H1 (cell line): ENCODE data around the gene NLRC3. TPM values are rescaled to one million over a fixed set of nuclear protein-coding genes. Genes with fewer than 3 reads are reported as not detected.

Experiments used
- CTCF ChIA-PET: fragments of 300-600 bp; sonication (Branson Sonifier 250); formaldehyde crosslinking; loops from one replicate; lab custom pipeline; 2021; ENCODE audit not compliant: partially characterized antibody; lab: Charles Lee
- POLR2A ChIA-PET: fragments of 300-600 bp; sonication (Branson Sonifier 250); formaldehyde crosslinking; loops from one replicate; lab custom pipeline; 2021; ENCODE audit warnings: inconsistent platforms; ENCODE audit not compliant: partially characterized antibody; lab: Charles Lee
- DNase-seq, 2 experiments: peaks; one replicate each; pipeline versions ENCODE4 v3.0.0 to v3.0.0-alpha.2; 2010 to 2022; ENCODE audit warnings: low spot score in 2 of 2, low read depth in 1 of 2, mixed read lengths in 1 of 2
- FAIRE-seq: peaks from 2 replicates; lab custom pipeline; 2011; peaks lifted over from hg19 to GRCh38; lab: Jason Lieb, UNC
- H2AFZ ChIP-seq: 2 replicates; pipeline ENCODE4 v1.8.1; 2012; ENCODE audit warnings: low read length, inconsistent platforms
- H2AK5ac ChIP-seq: 2 replicates; pipeline ENCODE4 v1.6.1; 2013; ENCODE audit warnings: low read depth, low read length
- H2BK120ac ChIP-seq: replicated peaks from 2 replicates; pipeline ENCODE3; 2013; ENCODE audit warnings: low read depth, low read length, inconsistent platforms
- H2BK12ac ChIP-seq: 2 replicates; pipeline ENCODE4 v1.6.1; 2013; ENCODE audit warnings: low read depth, low read length
- H2BK15ac ChIP-seq: 2 replicates; pipeline ENCODE4 v1.6.1; 2013; ENCODE audit warnings: low read length
- H2BK20ac ChIP-seq: 2 replicates; pipeline ENCODE4 v1.6.1; 2013; ENCODE audit warnings: low read length
- H2BK5ac ChIP-seq: 2 replicates; pipeline ENCODE4 v1.6.1; 2013; ENCODE audit warnings: low read depth, low read length
- H3K14ac ChIP-seq: 2 replicates; pipeline ENCODE4 v1.6.1; 2013; ENCODE audit warnings: inconsistent platforms; ENCODE audit not compliant: insufficient read length
- H3K18ac ChIP-seq: 2 replicates; pipeline ENCODE4 v1.6.1; 2013; ENCODE audit warnings: low read length; ENCODE audit errors: extremely low read depth
- H3K23ac ChIP-seq: 2 replicates; pipeline ENCODE4 v1.6.1; 2013; ENCODE audit warnings: inconsistent platforms; ENCODE audit not compliant: insufficient read length
- H3K23me2 ChIP-seq: 2 replicates; pipeline ENCODE4 v1.6.1; 2013; ENCODE audit warnings: low read depth, low read length
- H3K27ac ChIP-seq: 2 replicates; pipeline ENCODE4 v1.6.1; 2011; ENCODE audit warnings: low read depth, low read length, inconsistent platforms
- H3K27me3 ChIP-seq, 4 experiments: replicated peaks in 1 of 4; 1 replicate in 1 of 4; 2 replicates in 3 of 4; pipeline versions ENCODE4 v1.6.1 to v1.8.1; 2011 to 2013; ENCODE audit warnings: low read length in 3 of 4, mild to moderate bottlenecking in 3 of 4, inconsistent platforms in 2 of 4, mixed read lengths in 2 of 4, moderate library complexity in 1 of 4; ENCODE audit not compliant: control insufficient read depth in 3 of 4, insufficient read depth in 3 of 4; ENCODE audit errors: extremely low read depth in 1 of 4
- H3K36me3 ChIP-seq, 4 experiments: 2 replicates each; pipeline versions ENCODE4 v1.6.1 to v1.8.1; 2011 to 2013; ENCODE audit warnings: mild to moderate bottlenecking in 4 of 4, low read length in 3 of 4, moderate library complexity in 2 of 4, control low read depth in 1 of 4, inconsistent platforms in 1 of 4; ENCODE audit not compliant: insufficient read depth in 4 of 4, control insufficient read depth in 2 of 4
- H3K4ac ChIP-seq: replicated peaks from 2 replicates; pipeline ENCODE3; 2013; ENCODE audit warnings: low read length, low read depth, mixed read lengths, inconsistent platforms; ENCODE audit not compliant: insufficient read length
- H3K4me1 ChIP-seq, 4 experiments: replicated peaks in 1 of 4; 1 replicate in 1 of 4; 2 replicates in 3 of 4; pipeline versions ENCODE4 v1.6.1 to v1.8.1; 2011 to 2013; ENCODE audit warnings: low read length in 3 of 4, inconsistent platforms in 2 of 4, mixed read lengths in 1 of 4; ENCODE audit not compliant: insufficient read depth in 4 of 4, control insufficient read depth in 3 of 4
- H3K4me2 ChIP-seq, 2 experiments: 2 replicates each; pipeline versions ENCODE4 v1.6.1 to v1.8.1; 2011 to 2013; ENCODE audit warnings: low read depth in 2 of 2, low read length in 2 of 2, control low read depth in 1 of 2, inconsistent platforms in 1 of 2, mild to moderate bottlenecking in 1 of 2; ENCODE audit not compliant: insufficient read depth in 1 of 2
- H3K4me3 ChIP-seq, 4 experiments: fragments of 200-600, 300-600 bp in 1 of 4; sonication (generic), shearing (Covaris generic), sonication (Bioruptor Twin) in 1 of 4; 2 replicates each; pipeline versions ENCODE4 v1.5.1 to v1.8.1; 2011 to 2016; ENCODE audit warnings: low read length in 4 of 4, low read depth in 3 of 4, control low read depth in 2 of 4, inconsistent platforms in 2 of 4, mild to moderate bottlenecking in 2 of 4, mixed read lengths in 1 of 4, moderate library complexity in 1 of 4; ENCODE audit not compliant: insufficient read depth in 2 of 4; ENCODE audit errors: extremely low read depth in 1 of 4
- H3K56ac ChIP-seq: replicated peaks from 2 replicates; pipeline ENCODE3; 2013; ENCODE audit warnings: low read depth, mild to moderate bottlenecking, mixed read lengths, low read length, inconsistent platforms; ENCODE audit not compliant: insufficient read length
- H3K79me1 ChIP-seq: 2 replicates; pipeline ENCODE4 v1.6.1; 2013; ENCODE audit warnings: low read depth, low read length, control low read depth
- H3K79me2 ChIP-seq, 2 experiments: 2 replicates each; pipeline versions ENCODE4 v1.6.1 to v1.8.1; 2012 to 2013; ENCODE audit warnings: low read length in 2 of 2, mild to moderate bottlenecking in 2 of 2, inconsistent platforms in 1 of 2; ENCODE audit not compliant: insufficient read depth in 2 of 2, control insufficient read depth in 1 of 2
- H3K9ac ChIP-seq, 4 experiments: replicated peaks in 1 of 4; 1 replicate in 1 of 4; 2 replicates in 3 of 4; pipeline versions ENCODE4 v1.6.1 to v1.8.1; 2011 to 2013; ENCODE audit warnings: low read depth in 3 of 4, low read length in 3 of 4, control low read depth in 2 of 4, mild to moderate bottlenecking in 2 of 4, moderate library complexity in 2 of 4, inconsistent platforms in 1 of 4; ENCODE audit errors: extremely low read depth in 1 of 4
- H3K9me3 ChIP-seq, 2 experiments: 2 replicates each; pipeline versions ENCODE4 v1.6.1 to v1.8.1; 2012 to 2013; ENCODE audit warnings: mild to moderate bottlenecking in 2 of 2, moderate library complexity in 2 of 2, control low read depth in 1 of 2, inconsistent platforms in 1 of 2, low read depth in 1 of 2, low read length in 1 of 2, mixed read lengths in 1 of 2; ENCODE audit not compliant: insufficient read depth in 2 of 2
- H4K20me1 ChIP-seq, 2 experiments: replicated peaks in 1 of 2; 2 replicates each; pipeline versions ENCODE3 to v1.8.1; 2011 to 2013; ENCODE audit warnings: inconsistent platforms in 2 of 2, low read length in 2 of 2, mild to moderate bottlenecking in 1 of 2; ENCODE audit not compliant: insufficient read depth in 2 of 2, control insufficient read depth in 1 of 2
- H4K5ac ChIP-seq: 2 replicates; pipeline ENCODE4 v1.6.1; 2013; ENCODE audit warnings: low read length, low read depth, mixed read lengths, inconsistent platforms; ENCODE audit not compliant: insufficient read length
- H4K8ac ChIP-seq: 2 replicates; pipeline ENCODE4 v1.8.0; 2013; ENCODE audit warnings: mild to moderate bottlenecking, moderate library complexity, low read length, inconsistent platforms; ENCODE audit not compliant: insufficient read depth; ENCODE audit errors: extremely low read depth
- H4K91ac ChIP-seq: replicated peaks from 2 replicates; pipeline ENCODE3; 2013; ENCODE audit warnings: low read length, mixed read lengths, inconsistent platforms; ENCODE audit not compliant: insufficient read length
- CBX8 ChIP-seq: fragments of 300-800, 300-1000 bp; sonication (generic); IDR thresholded peaks from 2 replicates; pipeline ENCODE4 v1.7.1; 2016; ENCODE audit warnings: low read depth, low read length, borderline replicate concordance
- CEBPB ChIP-seq: IDR thresholded peaks from 2 replicates; pipeline ENCODE4 v1.6.1; 2012; ENCODE audit warnings: low read depth, low read length
- CHD2 ChIP-seq: IDR thresholded peaks from 2 replicates; pipeline ENCODE4 v1.6.1; 2012; ENCODE audit warnings: low read length, improper control_type of control experiment
- KDM5A ChIP-seq: fragments of 200-600 bp; IDR thresholded peaks from 2 replicates; pipeline ENCODE4 v1.7.1; 2012; ENCODE audit warnings: mild to moderate bottlenecking, low read length, inconsistent platforms, mixed read lengths
- MAX ChIP-seq: IDR thresholded peaks from 2 replicates; pipeline ENCODE4 v1.6.1; 2012; ENCODE audit warnings: inconsistent platforms
- NRF1 ChIP-seq: IDR thresholded peaks from 2 replicates; pipeline ENCODE4 v1.6.1; 2011; ENCODE audit warnings: mild to moderate bottlenecking, low read depth, low read length, improper control_type of control experiment
- RBBP5 ChIP-seq: IDR thresholded peaks from 2 replicates; pipeline ENCODE4 v1.7.1; 2012; ENCODE audit warnings: low read depth, mild to moderate bottlenecking, inconsistent platforms, low read length, moderate library complexity, borderline replicate concordance
- SP1 ChIP-seq: IDR thresholded peaks from 2 replicates; pipeline ENCODE4 v1.6.1; 2011; ENCODE audit warnings: low read depth, low read length
- TAF1 ChIP-seq: IDR thresholded peaks from 2 replicates; pipeline ENCODE4 v1.6.1; 2011; ENCODE audit warnings: mild to moderate bottlenecking, low read depth, low read length
- ZNF274 ChIP-seq: IDR thresholded peaks from 2 replicates; pipeline ENCODE4 v1.7.0; 2012; ENCODE audit warnings: low read length, borderline replicate concordance; ENCODE audit errors: extremely low read depth
- WGBS, 2 experiments: shearing (Covaris generic) in 1 of 2; methylation state at CpG; one replicate each; pipeline versions ENCODE4 v1.1.6 to v1.1.7; 2013 to 2015; ENCODE audit warnings: low lambda C conversion rate in 2 of 2, mixed read lengths in 2 of 2, inconsistent platforms in 1 of 2, low coverage in 1 of 2, missing lambda C conversion rate in 1 of 2; ENCODE audit not compliant: insufficient replicate concordance in 2 of 2, insufficient coverage in 1 of 2, insufficient read length in 1 of 2; ENCODE audit errors: extremely low coverage in 1 of 2, missing lambda C conversion rate in 1 of 2; 5-methylcytosine and 5-hydroxymethylcytosine counted together
- polyA plus RNA-seq, 7 experiments: library from polyadenylated mRNA; depleted of rRNA in 3 of 7; stranded (reverse) in 5 of 7; unstranded in 2 of 7; fragments of >200 nt in 5 of 7; fragments of 200-250 nt in 2 of 7; gene quantifications; 1 replicate in 5 of 7; 2 replicates in 1 of 7; 4 replicates in 1 of 7; pipeline versions ENCODE4 v1.2.1 to v1.2.3, GENCODE V29; 2011 to 2013; ENCODE audit warnings: missing spikeins in 2 of 7, mixed read lengths in 2 of 7
- total RNA-seq: library from RNA; stranded (reverse); fragmentation: NEBNext Ultra II Directional; extraction: Animal tissue kit (Norgen Biotek cat#: 25700); gene quantifications from 2 replicates; pipeline ENCODE4 v1.2.1, GENCODE V29; 2021

Gene NLRC3
- total and polyA plus RNA-seq, 2 of the 8 experiments (the other 6 are each of a cell fraction or from before 2014, with no cell fraction given): 0.18 to 0.20 TPM

GRCh38 chr16:3612510-3613466 lies 35.6 kb upstream of the NLRC3 start:
- FAIRE-seq: no peak
- peaks cover 8 to 40% of the 10 kb centered on the region in 2 experiments for H3K79me2 ChIP-seq
- TF ChIP-seq RBBP5: no peak
- TF ChIP-seq CBX8: no peak
- no peak for TF ChIP-seq TAF1
- TF ChIP-seq SP1: no peak
- no peak for TF ChIP-seq NRF1
- TF ChIP-seq CEBPB: no peak
- TF ChIP-seq MAX: no peak
- no peak for TF ChIP-seq ZNF274
- TF ChIP-seq KDM5A: no peak
- TF ChIP-seq CHD2: no peak

More at GRCh38 chr16:3612510-3613466, 35.6 kb upstream of the NLRC3 start:
- Histone ChIP-seq H3K9me3 (no peaks in the 10 kb centered on the region), H3K36me3 (peaks cover 0 to 3% (median 0%) of the 10 kb centered on the region in 4 experiments; a peak in 3 of 8 replicates), H3K27ac (no peak overlapping the region), H2BK5ac (no peak overlapping the region), H4K20me1 (no peaks in the 10 kb centered on the region), H4K91ac (no peak overlapping the region), H4K8ac (no peak overlapping the region), H2AK5ac (no peak overlapping the region), H3K4ac (no peak overlapping the region), H3K14ac (no peak overlapping the region), H3K56ac (no peak overlapping the region), H2BK15ac (no peak overlapping the region), H2AFZ (no peak overlapping the region), H3K23ac (no peak overlapping the region), H3K4me1 (peaks cover 0 to 4% (median 0%) of the 10 kb centered on the region in 4 experiments; a peak in 3 of 7 replicates), H2BK120ac (no peak overlapping the region), H3K18ac (no peak overlapping the region), H3K79me1 (peaks cover 7% of the 10 kb centered on the region; the same call in 1 of the 2 replicates), H3K4me3 (peak overlapping the region; percentile 82 to 99 (median 88)), H2BK20ac (no peak overlapping the region), H3K27me3 (peaks cover 0 to 3% (median 0%) of the 10 kb centered on the region in 4 experiments; a peak in 1 of 7 replicates), H3K4me2 (peak overlapping the region; percentile 80 to 98), H3K23me2 (peaks cover 6% of the 10 kb centered on the region; the same call in 1 of the 2 replicates), H4K5ac (no peak overlapping the region), H2BK12ac (no peak overlapping the region), H3K9ac (no peak overlapping the region)
- WGBS, 2 experiments: 94% methylated on average over 26 of the region's 34 CpGs; no CpG with 5 or more reads in 1 of the 2 experiments
- no peak for DNase-seq
- CTCF ChIA-PET: interaction anchor here (1.0 to 1.3 kb wide), 3 partner anchors 23 to 63 kb away, joined by 3 to 7 read pairs (median 3); no protein-coding TSS in a partner anchor
- POLR2A ChIA-PET: interaction anchor here (0.6 to 1.4 kb wide), 7 partner anchors 9 to 34 kb away, joined by 3 to 5 read pairs (median 3); no protein-coding TSS in a partner anchor
